Stimulated activated naive CD8-positive, alpha-beta T cell treated with anti-CD3 and anti-CD28 coated beads, Interleukin-15, Interleukin-2, amounts not matched to agents 100 ng/mL and 50 ng/mL, for 24 hours (primary cell): Measurements from ENCODE around the gene ABCA2.

Experiments used
- H3K27ac Mint-ChIP-seq: one replicate; pipeline ENCODE4 v1.8.0; 2021; ENCODE audit warnings: mild to moderate bottlenecking, mixed read lengths
- H3K27me3 Mint-ChIP-seq: one replicate; pipeline ENCODE4 v1.8.0; 2021; ENCODE audit warnings: mixed read lengths
- H3K36me3 Mint-ChIP-seq: one replicate; pipeline ENCODE4 v1.8.0; 2021; ENCODE audit warnings: low read depth, mixed read lengths
- H3K4me1 Mint-ChIP-seq: one replicate; pipeline ENCODE4 v1.8.0; 2021; ENCODE audit warnings: low read depth, mixed read lengths
- H3K4me3 Mint-ChIP-seq: one replicate; pipeline ENCODE4 v1.8.0; 2021; ENCODE audit warnings: mild to moderate bottlenecking, mixed read lengths
- H3K9me3 Mint-ChIP-seq: one replicate; pipeline ENCODE4 v1.8.0; 2021; ENCODE audit warnings: mixed read lengths

ABCA2 gene

GRCh38 chr9:137019891-137020683, 8.0 kb downstream of the ABCA2 start:
- Mint-ChIP-seq H3K4me1 (no peaks in the 10 kb centered on the region), H3K27me3 (no peaks in the 10 kb centered on the region), H3K36me3 (peaks cover 4% of the 10 kb centered on the region), H3K27ac (no peak overlapping the region), H3K4me3 (no peak overlapping the region), H3K9me3 (no peaks in the 10 kb centered on the region)

GRCh38 chr9:137018761-137019559, 9.1 kb downstream of the ABCA2 start:
- Mint-ChIP-seq H3K27me3 (no peaks in the 10 kb centered on the region), H3K36me3 (peaks cover 4% of the 10 kb centered on the region), H3K27ac (no peak overlapping the region), H3K4me3 (no peak overlapping the region), H3K9me3 (no peaks in the 10 kb centered on the region), H3K4me1 (no peaks in the 10 kb centered on the region)

GRCh38 chr9:137017791-137018497, 10.1 kb downstream of the ABCA2 start:
- Mint-ChIP-seq H3K27me3 (no peaks in the 10 kb centered on the region), H3K9me3 (no peaks in the 10 kb centered on the region), H3K36me3 (peaks cover 4% of the 10 kb centered on the region), H3K27ac (no peak overlapping the region), H3K4me1 (no peaks in the 10 kb centered on the region), H3K4me3 (no peak overlapping the region)

- H3K9me3 Mint-ChIP-seq: no peaks in the 10 kb centered on the region
- no peaks in the 10 kb centered on the region for H3K4me1 Mint-ChIP-seq
- no peaks in the 10 kb centered on the region for H3K27me3 Mint-ChIP-seq
- no peak overlapping the region for H3K27ac Mint-ChIP-seq
- peaks cover 4% of the 10 kb centered on the region for H3K36me3 Mint-ChIP-seq
- H3K4me3 Mint-ChIP-seq: no peak overlapping the region
Measured at GRCh38 chr9:137017071-137017470, 11.0 kb downstream of the ABCA2 start.

GRCh38 chr9:137016436-137016835, 11.6 kb downstream of the ABCA2 start:
- Mint-ChIP-seq H3K4me3 (no peak overlapping the region), H3K4me1 (no peaks in the 10 kb centered on the region), H3K27me3 (no peaks in the 10 kb centered on the region), H3K27ac (no peak overlapping the region), H3K9me3 (no peaks in the 10 kb centered on the region), H3K36me3 (peaks cover 4% of the 10 kb centered on the region)

- Mint-ChIP-seq H3K27me3 (no peaks in the 10 kb centered on the region), H3K4me3 (no peak overlapping the region), H3K4me1 (no peaks in the 10 kb centered on the region), H3K9me3 (no peaks in the 10 kb centered on the region), H3K36me3 (peaks cover 4% of the 10 kb centered on the region), H3K27ac (no peak overlapping the region)
Measured at GRCh38 chr9:137015976-137016375, 12.1 kb downstream of the ABCA2 start.

GRCh38 chr9:137015540-137015930, 12.5 kb downstream of the ABCA2 start:
- Mint-ChIP-seq H3K4me3 (no peak overlapping the region), H3K36me3 (peaks cover 4% of the 10 kb centered on the region), H3K27me3 (no peaks in the 10 kb centered on the region), H3K27ac (no peak overlapping the region), H3K4me1 (no peaks in the 10 kb centered on the region), H3K9me3 (no peaks in the 10 kb centered on the region)

- no peak overlapping the region for H3K27ac Mint-ChIP-seq
- no peaks in the 10 kb centered on the region for H3K9me3 Mint-ChIP-seq
- no peak overlapping the region for H3K4me3 Mint-ChIP-seq
- peaks cover 4% of the 10 kb centered on the region for H3K36me3 Mint-ChIP-seq
- no peaks in the 10 kb centered on the region for H3K4me1 Mint-ChIP-seq
- H3K27me3 Mint-ChIP-seq: no peaks in the 10 kb centered on the region
Measured at GRCh38 chr9:137014776-137015539, 13.1 kb downstream of the ABCA2 start.

GRCh38 chr9:137014166-137014565, 13.9 kb downstream of the ABCA2 start:
- Mint-ChIP-seq H3K27me3 (no peaks in the 10 kb centered on the region), H3K27ac (no peak overlapping the region), H3K4me3 (no peak overlapping the region), H3K36me3 (peaks cover 4% of the 10 kb centered on the region), H3K9me3 (no peaks in the 10 kb centered on the region), H3K4me1 (no peaks in the 10 kb centered on the region)

- peaks cover 4% of the 10 kb centered on the region for H3K36me3 Mint-ChIP-seq
- no peaks in the 10 kb centered on the region for H3K27me3 Mint-ChIP-seq
- no peaks in the 10 kb centered on the region for H3K4me1 Mint-ChIP-seq
- H3K4me3 Mint-ChIP-seq: no peak overlapping the region
- no peaks in the 10 kb centered on the region for H3K9me3 Mint-ChIP-seq
- no peak overlapping the region for H3K27ac Mint-ChIP-seq
Measured at GRCh38 chr9:137013571-137013940, 14.5 kb downstream of the ABCA2 start.

- Mint-ChIP-seq H3K4me3 (no peak overlapping the region), H3K9me3 (no peaks in the 10 kb centered on the region), H3K36me3 (peaks cover 4% of the 10 kb centered on the region), H3K27ac (no peak overlapping the region), H3K4me1 (no peaks in the 10 kb centered on the region), H3K27me3 (no peaks in the 10 kb centered on the region)
Measured at GRCh38 chr9:137012694-137013570, 15.1 kb downstream of the ABCA2 start.

GRCh38 chr9:137011907-137012675, 15.9 kb downstream of the ABCA2 start:
- no peak overlapping the region for H3K27ac Mint-ChIP-seq
- no peaks in the 10 kb centered on the region for H3K4me1 Mint-ChIP-seq
- H3K27me3 Mint-ChIP-seq: no peaks in the 10 kb centered on the region
- H3K36me3 Mint-ChIP-seq: peaks cover 4% of the 10 kb centered on the region
- no peak overlapping the region for H3K4me3 Mint-ChIP-seq
- no peaks in the 10 kb centered on the region for H3K9me3 Mint-ChIP-seq

GRCh38 chr9:137011156-137011555, 16.9 kb downstream of the ABCA2 start:
- Mint-ChIP-seq H3K27me3 (no peaks in the 10 kb centered on the region), H3K4me3 (no peak overlapping the region), H3K36me3 (no peaks in the 10 kb centered on the region), H3K4me1 (peaks cover 5% of the 10 kb centered on the region), H3K9me3 (no peaks in the 10 kb centered on the region), H3K27ac (no peak overlapping the region)
